MCF 10A (cell line): ENCODE data around the gene MEI1. TPM values are rescaled to one million over a fixed set of nuclear protein-coding genes. Genes with fewer than 3 reads are reported as not detected.

Experiments used
- BruUV-seq: library from RNA; stranded (reverse); fragments of 400-500 nt; replicated peaks from 2 replicates; lab custom pipeline; 2021; lab: Mats Ljungman, UMichigan
- CTCF ChIA-PET: fragments of 300-600 bp; sonication (Branson Sonifier 250); formaldehyde crosslinking; extraction: SDS; loops from one replicate; lab custom pipeline; 2021; ENCODE audit warnings: antibody characterized with exemption, inconsistent platforms; lab: Yijun Ruan, JAX
- POLR2A ChIA-PET: fragments of 300-600, 350-650 bp; sonication (Branson Sonifier 250); formaldehyde crosslinking; extraction: SDS; loops from one replicate; lab custom pipeline; 2020; ENCODE audit warnings: antibody characterized with exemption, inconsistent platforms; lab: Yijun Ruan, JAX
- DNase-seq: peaks from one replicate; pipeline ENCODE4 v3.0.0-alpha.2; 2018; ENCODE audit not compliant: unreplicated experiment
- H3K27ac Mint-ChIP-seq: one replicate; pipeline ENCODE4 v1.8.0; 2022; ENCODE audit warnings: mild to moderate bottlenecking, low read depth, mixed read lengths; ENCODE audit not compliant: unreplicated experiment
- H3K27me3 Mint-ChIP-seq: one replicate; pipeline ENCODE4 v1.8.0; 2022; ENCODE audit warnings: mixed read lengths; ENCODE audit not compliant: insufficient read depth, unreplicated experiment
- H3K36me3 Mint-ChIP-seq: one replicate; pipeline ENCODE4 v1.8.0; 2022; ENCODE audit warnings: mild to moderate bottlenecking, moderate library complexity, mixed read lengths; ENCODE audit not compliant: insufficient read depth, unreplicated experiment
- H3K4me1 Mint-ChIP-seq: one replicate; pipeline ENCODE4 v1.8.0; 2022; ENCODE audit warnings: mixed read lengths; ENCODE audit not compliant: insufficient read depth, unreplicated experiment
- H3K4me3 Mint-ChIP-seq: one replicate; pipeline ENCODE4 v1.8.0; 2022; ENCODE audit warnings: mild to moderate bottlenecking, moderate library complexity, mixed read lengths; ENCODE audit not compliant: unreplicated experiment
- H3K9me3 Mint-ChIP-seq: one replicate; pipeline ENCODE4 v1.8.0; 2022; ENCODE audit warnings: mixed read lengths; ENCODE audit not compliant: unreplicated experiment
- intact Hi-C: fragments of 100-400 bp; cut with micrococcal nuclease; formaldehyde crosslinking; loops from 2 replicates; pipeline ENCODE4 v1.14.1; 2022
- total RNA-seq: library from RNA; stranded (reverse); gene quantifications from 2 replicates; pipeline ENCODE4 v1.2.3, GENCODE V29; 2022
- TF ChIP-seq, protein P1 (sequence below): fragments of 200-600 bp; IDR thresholded peaks from one replicate; pipeline ENCODE4 v1.8.0; 2022; ENCODE audit warnings: antibody characterized with exemption, mild to moderate bottlenecking; ENCODE audit not compliant: unreplicated experiment

The MEI1 gene
- total RNA-seq, 1 experiment from 2014 or later, result not detected

DNA sequence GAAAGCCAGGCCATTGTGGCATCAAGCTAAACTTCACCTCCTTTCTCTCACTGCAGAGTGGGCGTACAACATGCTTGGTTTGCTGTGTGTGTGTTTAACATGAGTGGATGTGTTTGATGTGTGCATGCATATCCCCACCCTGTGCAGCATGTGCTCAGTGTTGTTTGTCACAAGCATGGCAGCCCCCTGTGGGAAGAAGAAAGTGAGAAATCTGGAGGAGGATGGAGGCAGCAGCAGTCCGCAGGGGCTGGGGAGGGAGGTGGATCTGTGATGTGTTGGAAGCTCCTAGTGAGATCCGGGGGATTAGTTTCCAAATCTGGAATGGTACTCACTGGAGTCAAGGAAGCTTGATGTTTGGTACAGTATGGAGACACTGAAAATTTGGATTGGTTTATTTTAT, 77.1 kb downstream of the MEI1 start:
- no peak overlapping the region for H3K4me3 Mint-ChIP-seq
- no peak overlapping the region for H3K27ac Mint-ChIP-seq
- CTCF ChIA-PET, result no interaction called here

DNA sequence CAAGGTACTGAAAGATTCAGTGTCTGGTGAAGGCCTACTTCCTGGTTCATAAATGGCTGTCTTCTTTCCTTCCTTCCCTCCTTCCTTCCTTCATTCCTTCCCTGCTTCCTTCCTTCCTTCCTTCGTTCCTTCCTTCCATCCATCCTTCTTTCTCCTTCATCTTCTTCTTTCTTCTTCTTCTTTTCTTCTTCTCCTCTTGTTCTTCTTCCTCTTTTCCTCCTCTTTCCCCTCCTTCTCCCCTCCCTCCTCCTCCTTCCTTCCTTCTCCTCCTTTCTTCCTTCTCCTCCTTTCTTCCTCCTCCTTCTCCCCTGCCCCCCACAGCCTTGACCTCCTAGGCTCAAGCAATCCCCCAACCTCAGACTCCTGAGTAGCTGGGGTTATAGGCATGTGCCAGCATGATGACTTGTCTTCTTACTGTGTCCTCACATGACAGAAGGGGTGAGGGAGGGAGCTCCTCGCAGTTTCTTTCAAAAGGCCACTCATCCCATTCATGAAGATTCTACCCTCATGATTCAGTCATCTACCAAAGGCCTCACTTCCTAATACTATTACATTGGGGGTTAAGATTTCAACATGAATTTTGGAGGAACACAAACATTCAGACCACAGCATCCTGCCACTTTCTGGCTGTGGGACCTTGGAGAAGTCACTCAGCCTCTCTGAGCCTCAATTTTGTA, 78.6 kb downstream of the MEI1 start:
- H3K36me3 Mint-ChIP-seq, result no peaks in the 10 kb centered on the region

More for the DNA sequence above, 77.1 kb downstream of the MEI1 start:
- H3K36me3 Mint-ChIP-seq, result no peaks in the 10 kb centered on the region
- no peaks in the 10 kb centered on the region for H3K27me3 Mint-ChIP-seq
- TF ChIP-seq, protein P1, sequence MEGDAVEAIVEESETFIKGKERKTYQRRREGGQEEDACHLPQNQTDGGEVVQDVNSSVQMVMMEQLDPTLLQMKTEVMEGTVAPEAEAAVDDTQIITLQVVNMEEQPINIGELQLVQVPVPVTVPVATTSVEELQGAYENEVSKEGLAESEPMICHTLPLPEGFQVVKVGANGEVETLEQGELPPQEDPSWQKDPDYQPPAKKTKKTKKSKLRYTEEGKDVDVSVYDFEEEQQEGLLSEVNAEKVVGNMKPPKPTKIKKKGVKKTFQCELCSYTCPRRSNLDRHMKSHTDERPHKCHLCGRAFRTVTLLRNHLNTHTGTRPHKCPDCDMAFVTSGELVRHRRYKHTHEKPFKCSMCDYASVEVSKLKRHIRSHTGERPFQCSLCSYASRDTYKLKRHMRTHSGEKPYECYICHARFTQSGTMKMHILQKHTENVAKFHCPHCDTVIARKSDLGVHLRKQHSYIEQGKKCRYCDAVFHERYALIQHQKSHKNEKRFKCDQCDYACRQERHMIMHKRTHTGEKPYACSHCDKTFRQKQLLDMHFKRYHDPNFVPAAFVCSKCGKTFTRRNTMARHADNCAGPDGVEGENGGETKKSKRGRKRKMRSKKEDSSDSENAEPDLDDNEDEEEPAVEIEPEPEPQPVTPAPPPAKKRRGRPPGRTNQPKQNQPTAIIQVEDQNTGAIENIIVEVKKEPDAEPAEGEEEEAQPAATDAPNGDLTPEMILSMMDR, result no peak
- H3K4me1 Mint-ChIP-seq, result no peaks in the 10 kb centered on the region
- POLR2A ChIA-PET, result interaction anchor here (1.0 kb wide), 1 partner anchor 30 kb away, joined by 3 read pairs; no protein-coding TSS in a partner anchor
- no peak for DNase-seq
- BruUV-seq, result no TSS peak
- no peaks in the 10 kb centered on the region for H3K9me3 Mint-ChIP-seq
- intact Hi-C loops, result no loop called here

DNA sequence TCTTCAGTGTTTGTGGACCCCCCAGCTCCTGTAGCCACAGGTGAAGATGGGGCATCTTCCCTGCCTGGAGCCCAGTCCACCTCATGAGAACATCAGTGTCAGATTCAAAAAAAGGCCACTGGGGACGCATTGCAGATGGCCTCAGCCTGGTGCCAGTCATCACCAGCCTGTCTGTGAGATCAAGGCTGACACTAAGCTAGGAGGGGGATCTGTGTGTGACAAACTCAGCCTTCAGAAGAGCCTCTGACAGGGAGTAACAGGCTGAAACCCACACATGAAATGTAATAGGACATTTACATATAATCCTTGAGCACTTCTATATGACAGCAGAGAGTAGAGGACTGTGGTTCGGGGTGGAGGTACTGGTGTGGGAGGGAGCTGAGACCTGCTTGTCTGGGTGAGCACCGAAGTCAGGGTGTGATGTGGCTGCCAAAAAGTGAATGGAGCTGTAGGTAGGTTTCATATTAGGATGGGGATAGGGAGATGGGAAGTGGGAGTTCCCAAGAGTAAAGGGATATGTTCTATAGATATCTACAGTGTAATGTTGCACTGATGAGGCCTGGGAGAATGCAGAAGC, 80.7 kb downstream of the MEI1 start:
- no TSS peak for BruUV-seq
- no peaks in the 10 kb centered on the region for H3K27me3 Mint-ChIP-seq
- H3K9me3 Mint-ChIP-seq, result no peaks in the 10 kb centered on the region
- peak overlapping the region; percentile 5 for H3K27ac Mint-ChIP-seq
- H3K36me3 Mint-ChIP-seq, result no peaks in the 10 kb centered on the region
- TF ChIP-seq, protein P1, result no peak
- H3K4me1 Mint-ChIP-seq, result no peaks in the 10 kb centered on the region
- H3K4me3 Mint-ChIP-seq, result no peak overlapping the region
- intact Hi-C loops, result no loop called here
- POLR2A ChIA-PET, result interaction anchor here (1.0 kb wide), 1 partner anchor 21 kb away, joined by 3 read pairs; the partner anchor contains the start of gene CCDC134
- DNase-seq, result no peak
- CTCF ChIA-PET, result interaction anchor here (0.9 to 1.8 kb wide), 2 partner anchors 33 to 83 kb away, joined by 6 to 9 read pairs; no protein-coding TSS in a partner anchor

More for the DNA sequence above, 78.6 kb downstream of the MEI1 start:
- Mint-ChIP-seq H3K9me3 (no peaks in the 10 kb centered on the region), H3K4me3 (no peak overlapping the region), H3K4me1 (no peaks in the 10 kb centered on the region), H3K27ac (no peak overlapping the region), H3K27me3 (no peaks in the 10 kb centered on the region)
- no TSS peak for BruUV-seq
- intact Hi-C loops, result no loop called here
- TF ChIP-seq, protein P1, result no peak
- ChIA-PET CTCF (interaction anchor here (1.7 kb wide), 1 partner anchor 32 kb away, joined by 5 read pairs; no protein-coding TSS in a partner anchor), POLR2A (interaction anchor here (0.6 to 1.3 kb wide), 2 partner anchors 10 to 23 kb away, joined by 3 to 4 read pairs; partner anchors contain the start of gene CCDC134)
- DNase-seq, result no peak

DNA sequence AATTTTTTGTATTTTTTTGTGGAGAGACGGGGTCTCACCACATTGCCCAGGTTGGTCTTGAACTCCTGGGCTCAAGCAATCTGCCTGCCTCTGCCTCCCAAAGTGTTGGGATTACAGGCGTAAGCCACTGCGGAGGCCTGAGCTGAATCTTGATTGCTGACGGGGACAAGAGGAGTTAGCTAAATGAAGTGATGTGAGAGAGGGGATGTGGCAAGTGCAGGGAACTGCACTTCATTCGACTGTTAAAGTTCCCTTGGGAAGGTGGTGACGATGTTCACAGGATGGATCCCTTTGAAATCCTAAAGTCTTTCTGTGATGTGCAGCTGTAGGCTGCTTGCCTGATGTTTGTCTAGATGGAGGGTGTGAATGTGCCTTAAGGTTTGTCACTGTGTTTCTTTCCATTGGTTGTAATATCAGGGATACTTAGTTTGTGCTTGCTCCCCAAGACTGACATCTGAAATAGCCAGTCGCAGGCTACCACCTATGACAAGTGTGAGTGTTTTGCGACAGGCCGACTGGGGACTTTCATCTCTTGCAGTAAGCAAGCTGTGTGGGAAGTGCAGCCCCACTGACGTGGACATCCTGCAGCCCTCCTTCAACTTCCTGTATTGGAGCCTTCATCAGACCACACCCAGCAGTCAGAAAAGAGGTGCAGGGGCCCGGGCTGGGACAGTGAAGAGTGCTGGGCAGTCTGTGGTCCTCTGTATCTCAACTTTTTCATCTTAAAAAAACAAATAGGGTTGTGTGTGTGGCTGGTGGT, 81.6 kb downstream of the MEI1 start:
- no TSS peak for BruUV-seq
- intact Hi-C loops, result no loop called here
- CTCF ChIA-PET, result interaction anchor here (1.0 to 1.8 kb wide), 2 partner anchors 35 to 84 kb away, joined by 4 to 6 read pairs; no protein-coding TSS in a partner anchor
- Mint-ChIP-seq H3K27ac (no peak overlapping the region), H3K9me3 (no peaks in the 10 kb centered on the region), H3K4me3 (no peak overlapping the region), H3K36me3 (no peaks in the 10 kb centered on the region), H3K27me3 (no peaks in the 10 kb centered on the region), H3K4me1 (no peaks in the 10 kb centered on the region)
- DNase-seq, result no peak
- TF ChIP-seq, protein P1, result no peak
- POLR2A ChIA-PET, result interaction anchor here (0.8 kb wide), 1 partner anchor 20 kb away, joined by 4 read pairs; the partner anchor contains the start of gene CCDC134
